ENCODE measurements around the gene HEPHL1. TPM values are rescaled to one million over a fixed set of nuclear protein-coding genes. Genes with fewer than 3 reads are reported as not detected.

The HEPHL1 gene
- polyA plus RNA-seq, 3 donors = not detected

- Mint-ChIP-seq H3K4me3 (no peak overlapping the region), H3K27me3 (ENCODE audit: low read depth in 3 of 3) (no peaks in the 10 kb centered on the region), H3K27ac (peak overlapping the region in 1 of 7 donors; percentile 7), H3K4me1 (peaks cover 54% of the 10 kb centered on the region), H3K9me3 (no peaks in the 10 kb centered on the region), H3K36me3 (peaks cover 4 to 10% of the 10 kb centered on the region in 2 donors)
- no peak for TF ChIP-seq CTCF (IDR thresholded peaks at IDR 0.05)
- no peak overlapping the region for H3K27ac ChIP-seq (ENCODE audit: low read depth in 1 of 2, low read length in 2 of 2)
- H3K4me3 ChIP-seq (replicated peaks in 1 of 3; ENCODE audit: low read depth in 2 of 3, low read length in 3 of 3) = no peak overlapping the region
- WGBS (ENCODE audit: insufficient coverage) = no CpG with 5 or more reads among the region's 1 CpG
- H3K79me2 ChIP-seq (ENCODE audit: insufficient read depth, low read length) = peaks cover 98% of the 10 kb centered on the region
- peaks cover 13 to 22% of the 10 kb centered on the region in 2 donors for H3K4me1 ChIP-seq (ENCODE audit: control insufficient read depth in 1 of 2, insufficient read depth in 2 of 2, low read length in 2 of 2)
- H4K20me1 ChIP-seq (ENCODE audit: insufficient read depth, low read length) = peaks cover 96% of the 10 kb centered on the region
- intact Hi-C loops (cut with micrococcal nuclease) = no loop called here
- H2AFZ ChIP-seq (ENCODE audit: insufficient read depth, low read depth, low read length, poor library complexity, severe bottlenecking) = no peak overlapping the region
- DNase-seq = no peak
- H3K9ac ChIP-seq (ENCODE audit: insufficient read depth, low read length, poor library complexity, severe bottlenecking) = no peak overlapping the region
- peaks cover 0 to 8% of the 10 kb centered on the region in 2 donors for H3K36me3 ChIP-seq (replicated peaks in 1 of 2; ENCODE audit: control insufficient read depth in 1 of 2, insufficient read depth in 2 of 2, low read length in 2 of 2)
- H3K27me3 ChIP-seq (ENCODE audit: control insufficient read depth in 2 of 2, insufficient read depth in 2 of 2, low read length in 2 of 2) = no peaks in the 10 kb centered on the region
- H3K9me3 ChIP-seq (replicated peaks in 1 of 2; ENCODE audit: control insufficient read depth in 1 of 2, insufficient read depth in 1 of 2, low read length in 2 of 2) = no peaks in the 10 kb centered on the region
- H3K4me2 ChIP-seq (replicated peaks; ENCODE audit: extremely low read depth, low read length, poor library complexity, severe bottlenecking) = no peak overlapping the region
These were observed 123.5 kb downstream of the HEPHL1 start for GRCh38 chr11:94144664-94145063.

DNA sequence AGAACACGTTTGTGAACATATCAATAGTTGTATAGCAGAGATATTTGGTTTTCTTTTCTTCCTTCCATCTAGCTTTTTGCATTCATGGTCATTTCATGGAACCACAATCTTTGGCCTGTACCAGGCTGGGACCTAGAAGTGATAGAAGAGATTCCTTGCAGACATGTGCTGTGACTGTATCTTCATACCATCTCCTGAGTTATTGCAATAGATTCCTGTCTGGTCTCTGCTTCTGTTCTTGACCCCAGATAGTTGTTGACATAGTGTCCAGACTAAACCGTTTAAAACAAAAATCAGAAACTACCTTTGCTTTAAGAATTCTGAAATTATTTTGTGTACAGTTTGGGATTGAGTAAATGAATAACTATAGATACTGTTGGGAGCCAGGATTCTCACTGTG is 124.3 kb downstream of the HEPHL1 start:
- TF ChIP-seq CTCF (IDR thresholded peaks at IDR 0.05) = no peak
- no peaks in the 10 kb centered on the region for H3K27me3 Mint-ChIP-seq (ENCODE audit: low read depth in 3 of 3)
- Histone ChIP-seq H3K4me3 (replicated peaks in 1 of 3; ENCODE audit: low read depth in 2 of 3, low read length in 3 of 3) (no peak overlapping the region), H2AFZ (ENCODE audit: insufficient read depth, low read depth, low read length, poor library complexity, severe bottlenecking) (no peak overlapping the region), H3K9ac (ENCODE audit: insufficient read depth, low read length, poor library complexity, severe bottlenecking) (no peak overlapping the region), H3K27me3 (ENCODE audit: control insufficient read depth in 2 of 2, insufficient read depth in 2 of 2, low read length in 2 of 2) (no peaks in the 10 kb centered on the region), H3K4me2 (replicated peaks; ENCODE audit: extremely low read depth, low read length, poor library complexity, severe bottlenecking) (no peak overlapping the region), H4K20me1 (ENCODE audit: insufficient read depth, low read length) (peaks cover 96% of the 10 kb centered on the region), H3K4me1 (ENCODE audit: control insufficient read depth in 1 of 2, insufficient read depth in 2 of 2, low read length in 2 of 2) (peaks cover 17 to 19% of the 10 kb centered on the region in 2 donors), H3K79me2 (ENCODE audit: insufficient read depth, low read length) (peaks cover 98% of the 10 kb centered on the region), H3K27ac (ENCODE audit: low read depth in 1 of 2, low read length in 2 of 2) (no peak overlapping the region), H3K9me3 (replicated peaks in 1 of 2; ENCODE audit: control insufficient read depth in 1 of 2, insufficient read depth in 1 of 2, low read length in 2 of 2) (no peaks in the 10 kb centered on the region), H3K36me3 (replicated peaks in 1 of 2; ENCODE audit: control insufficient read depth in 1 of 2, insufficient read depth in 2 of 2, low read length in 2 of 2) (peaks cover 0 to 8% of the 10 kb centered on the region in 2 donors)
- H3K27ac Mint-ChIP-seq = peak overlapping the region in 1 of 7 donors; percentile 20
- intact Hi-C loops (cut with micrococcal nuclease) = no loop called here
- H3K4me3 Mint-ChIP-seq = no peak overlapping the region
- no peak for DNase-seq
- H3K4me1 Mint-ChIP-seq = peaks cover 54% of the 10 kb centered on the region
- H3K9me3 Mint-ChIP-seq = no peaks in the 10 kb centered on the region
- WGBS (ENCODE audit: insufficient coverage) = no CpG with 5 or more reads among the region's 2 CpGs
- peaks cover 3 to 10% of the 10 kb centered on the region in 2 donors for H3K36me3 Mint-ChIP-seq

Measured in CD14-positive monocyte (primary cell).